Activated CD8-positive, alpha-beta T cell treated with anti-CD3 and anti-CD28 coated beads for 36 hours (primary cell): ENCODE data around the gene ADD3. TPM values are rescaled to one million over a fixed set of nuclear protein-coding genes. Genes with fewer than 3 reads are reported as not detected.

Experiments
- ATAC-seq: fragments of 200-7000 bp; cut with Tn5 transposase; one replicate; pipeline ENCODE4 v1.10.0; 2021; ENCODE audit warnings: mild to moderate bottlenecking, moderate library complexity
- CTCF ChIA-PET: fragments of 350-600 bp; sonication (Branson Sonifier 250); formaldehyde crosslinking; loops from one replicate; lab custom pipeline; 2021; ENCODE audit warnings: antibody characterized with exemption; lab: Charles Lee
- POLR2A ChIA-PET: fragments of 350-600 bp; sonication (Branson Sonifier 250); formaldehyde crosslinking; loops from one replicate; lab custom pipeline; 2021; ENCODE audit warnings: antibody characterized with exemption; lab: Charles Lee
- DNase-seq: peaks from one replicate; pipeline ENCODE4 v3.0.0-alpha.2; 2020
- H3K27ac Mint-ChIP-seq: one replicate; pipeline ENCODE4 v1.8.0; 2021; ENCODE audit warnings: mild to moderate bottlenecking, mixed read lengths
- H3K27me3 Mint-ChIP-seq: one replicate; pipeline ENCODE4 v1.8.0; 2021; ENCODE audit warnings: mixed read lengths
- H3K36me3 Mint-ChIP-seq: one replicate; pipeline ENCODE4 v1.8.0; 2021; ENCODE audit warnings: low read depth, mixed read lengths
- H3K4me1 Mint-ChIP-seq: one replicate; pipeline ENCODE4 v1.8.0; 2021; ENCODE audit warnings: low read depth, mixed read lengths
- H3K4me3 Mint-ChIP-seq: one replicate; pipeline ENCODE4 v1.8.0; 2021; ENCODE audit warnings: mild to moderate bottlenecking, moderate library complexity, mixed read lengths
- H3K9me3 Mint-ChIP-seq: one replicate; pipeline ENCODE4 v1.8.0; 2021; ENCODE audit warnings: mixed read lengths
- CTCF ChIP-seq: fragments of 200-600 bp; IDR thresholded peaks from one replicate; pipeline ENCODE4 v1.8.0; 2022; ENCODE audit warnings: antibody characterized with exemption, mild to moderate bottlenecking
- intact Hi-C: fragments of 100-400 bp; cut with micrococcal nuclease; formaldehyde crosslinking; loops from one replicate; pipeline ENCODE4 v1.10.0; 2022
- total RNA-seq, 2 experiments: library from RNA; stranded (reverse); gene quantifications; one replicate each; pipeline ENCODE4 v1.2.3, GENCODE V29; 2021

The ADD3 gene
- total RNA-seq, 2 experiments from 2014 or later, result 66.8 to 77.0 TPM

- no peaks in the 10 kb centered on the region for H3K9me3 Mint-ChIP-seq
- ATAC-seq (no peak), DNase-seq (no peak)
- intact Hi-C loops, result no loop called here
- H3K4me1 Mint-ChIP-seq, result peaks cover 9% of the 10 kb centered on the region
- POLR2A ChIA-PET, result no interaction called here
- H3K27ac Mint-ChIP-seq, result no peak overlapping the region
- no peak for TF ChIP-seq CTCF
- H3K36me3 Mint-ChIP-seq, result no peaks in the 10 kb centered on the region
- H3K4me3 Mint-ChIP-seq, result no peak overlapping the region
- CTCF ChIA-PET, result interaction anchor here (1.3 kb wide), 1 partner anchor 13 kb away, joined by 4 read pairs; no protein-coding TSS in a partner anchor
- H3K27me3 Mint-ChIP-seq, result peaks cover 67% of the 10 kb centered on the region
Measured at GRCh38 chr10:110151467-110151866, 143.7 kb downstream of the ADD3 start.

GRCh38 chr10:110151971-110152370 is 144.2 kb downstream of the ADD3 start:
- H3K27ac Mint-ChIP-seq, result no peak overlapping the region
- no peak for TF ChIP-seq CTCF
- intact Hi-C loops, result no loop called here
- H3K9me3 Mint-ChIP-seq, result no peaks in the 10 kb centered on the region
- POLR2A ChIA-PET, result interaction anchor here (1.5 kb wide), 1 partner anchor 48 kb away, joined by 4 read pairs; no protein-coding TSS in a partner anchor
- no peak overlapping the region for H3K4me3 Mint-ChIP-seq
- DNase-seq (no peak), ATAC-seq (no peak)
- CTCF ChIA-PET, result interaction anchor here (1.9 kb wide), 1 partner anchor 14 kb away, joined by 9 read pairs; no protein-coding TSS in a partner anchor
- H3K36me3 Mint-ChIP-seq, result no peaks in the 10 kb centered on the region
- peaks cover 72% of the 10 kb centered on the region for H3K27me3 Mint-ChIP-seq
- H3K4me1 Mint-ChIP-seq, result peaks cover 14% of the 10 kb centered on the region

- POLR2A ChIA-PET, result interaction anchor here (0.6 to 1.5 kb wide), 3 partner anchors 18 to 46 kb away, joined by 3 to 4 read pairs (median 3); no protein-coding TSS in a partner anchor
- Mint-ChIP-seq H3K27ac (no peak overlapping the region), H3K4me1 (peaks cover 17% of the 10 kb centered on the region), H3K9me3 (no peaks in the 10 kb centered on the region), H3K36me3 (no peaks in the 10 kb centered on the region), H3K4me3 (no peak overlapping the region), H3K27me3 (peaks cover 74% of the 10 kb centered on the region)
- CTCF ChIA-PET, result interaction anchor here (1.1 to 1.9 kb wide), 2 partner anchors 10 to 15 kb away, joined by 3 to 9 read pairs; no protein-coding TSS in a partner anchor
- ATAC-seq (no peak), DNase-seq (no peak)
- TF ChIP-seq CTCF, result no peak
- intact Hi-C loops, result no loop called here
Measured at GRCh38 chr10:110153396-110153795, 145.6 kb downstream of the ADD3 start.

GRCh38 chr10:110156046-110156445 is 148.3 kb downstream of the ADD3 start:
- no peak overlapping the region for H3K27ac Mint-ChIP-seq
- no peak for ATAC-seq
- intact Hi-C loops, result loop anchor here (5.0 kb wide), 1 partner anchor 51 kb away; the partner anchor contains the start of gene MXI1
- no peak for DNase-seq
- no peaks in the 10 kb centered on the region for H3K9me3 Mint-ChIP-seq
- ChIA-PET CTCF (interaction anchor here (1.1 to 1.2 kb wide), 2 partner anchors 18 to 124 kb away, joined by 3 to 8 read pairs; no protein-coding TSS in a partner anchor), POLR2A (interaction anchor here (0.5 to 1.2 kb wide), 2 partner anchors 18 to 52 kb away, joined by 3 to 4 read pairs; no protein-coding TSS in a partner anchor)
- H3K4me3 Mint-ChIP-seq, result no peak overlapping the region
- peaks cover 76% of the 10 kb centered on the region for H3K27me3 Mint-ChIP-seq
- no peaks in the 10 kb centered on the region for H3K36me3 Mint-ChIP-seq
- H3K4me1 Mint-ChIP-seq, result peaks cover 19% of the 10 kb centered on the region
- TF ChIP-seq CTCF, result no peak
